H1 (cell line): ENCODE results near the gene ARHGAP15. TPM values are rescaled to one million over a fixed set of nuclear protein-coding genes. Genes with fewer than 3 reads are reported as not detected.

Experiments used
- CTCF ChIA-PET: fragments of 300-600 bp; sonication (Branson Sonifier 250); formaldehyde crosslinking; loops from one replicate; lab custom pipeline; 2021; ENCODE audit not compliant: partially characterized antibody; lab: Charles Lee
- POLR2A ChIA-PET: fragments of 300-600 bp; sonication (Branson Sonifier 250); formaldehyde crosslinking; loops from one replicate; lab custom pipeline; 2021; ENCODE audit warnings: inconsistent platforms; ENCODE audit not compliant: partially characterized antibody; lab: Charles Lee
- DNase-seq, 2 experiments: peaks; one replicate each; pipeline versions ENCODE4 v3.0.0 to v3.0.0-alpha.2; 2010 to 2022; ENCODE audit warnings: low spot score in 2 of 2, low read depth in 1 of 2, mixed read lengths in 1 of 2
- FAIRE-seq: peaks from 2 replicates; lab custom pipeline; 2011; peaks lifted over from hg19 to GRCh38; lab: Jason Lieb, UNC
- H2AFZ ChIP-seq: 2 replicates; pipeline ENCODE4 v1.8.1; 2012; ENCODE audit warnings: low read length, inconsistent platforms
- H2AK5ac ChIP-seq: 2 replicates; pipeline ENCODE4 v1.6.1; 2013; ENCODE audit warnings: low read depth, low read length
- H2BK120ac ChIP-seq: replicated peaks from 2 replicates; pipeline ENCODE3; 2013; ENCODE audit warnings: low read depth, low read length, inconsistent platforms
- H2BK12ac ChIP-seq: 2 replicates; pipeline ENCODE4 v1.6.1; 2013; ENCODE audit warnings: low read depth, low read length
- H2BK15ac ChIP-seq: 2 replicates; pipeline ENCODE4 v1.6.1; 2013; ENCODE audit warnings: low read length
- H2BK20ac ChIP-seq: 2 replicates; pipeline ENCODE4 v1.6.1; 2013; ENCODE audit warnings: low read length
- H2BK5ac ChIP-seq: 2 replicates; pipeline ENCODE4 v1.6.1; 2013; ENCODE audit warnings: low read depth, low read length
- H3K14ac ChIP-seq: 2 replicates; pipeline ENCODE4 v1.6.1; 2013; ENCODE audit warnings: inconsistent platforms; ENCODE audit not compliant: insufficient read length
- H3K18ac ChIP-seq: 2 replicates; pipeline ENCODE4 v1.6.1; 2013; ENCODE audit warnings: low read length; ENCODE audit errors: extremely low read depth
- H3K23ac ChIP-seq: 2 replicates; pipeline ENCODE4 v1.6.1; 2013; ENCODE audit warnings: inconsistent platforms; ENCODE audit not compliant: insufficient read length
- H3K23me2 ChIP-seq: 2 replicates; pipeline ENCODE4 v1.6.1; 2013; ENCODE audit warnings: low read depth, low read length
- H3K27ac ChIP-seq: 2 replicates; pipeline ENCODE4 v1.6.1; 2011; ENCODE audit warnings: low read depth, low read length, inconsistent platforms
- H3K27me3 ChIP-seq, 4 experiments: replicated peaks in 1 of 4; 1 replicate in 1 of 4; 2 replicates in 3 of 4; pipeline versions ENCODE4 v1.6.1 to v1.8.1; 2011 to 2013; ENCODE audit warnings: low read length in 3 of 4, mild to moderate bottlenecking in 3 of 4, inconsistent platforms in 2 of 4, mixed read lengths in 2 of 4, moderate library complexity in 1 of 4; ENCODE audit not compliant: control insufficient read depth in 3 of 4, insufficient read depth in 3 of 4; ENCODE audit errors: extremely low read depth in 1 of 4
- H3K36me3 ChIP-seq, 4 experiments: 2 replicates each; pipeline versions ENCODE4 v1.6.1 to v1.8.1; 2011 to 2013; ENCODE audit warnings: mild to moderate bottlenecking in 4 of 4, low read length in 3 of 4, moderate library complexity in 2 of 4, control low read depth in 1 of 4, inconsistent platforms in 1 of 4; ENCODE audit not compliant: insufficient read depth in 4 of 4, control insufficient read depth in 2 of 4
- H3K4ac ChIP-seq: replicated peaks from 2 replicates; pipeline ENCODE3; 2013; ENCODE audit warnings: low read length, low read depth, mixed read lengths, inconsistent platforms; ENCODE audit not compliant: insufficient read length
- H3K4me1 ChIP-seq, 4 experiments: replicated peaks in 1 of 4; 1 replicate in 1 of 4; 2 replicates in 3 of 4; pipeline versions ENCODE4 v1.6.1 to v1.8.1; 2011 to 2013; ENCODE audit warnings: low read length in 3 of 4, inconsistent platforms in 2 of 4, mixed read lengths in 1 of 4; ENCODE audit not compliant: insufficient read depth in 4 of 4, control insufficient read depth in 3 of 4
- H3K4me2 ChIP-seq, 2 experiments: 2 replicates each; pipeline versions ENCODE4 v1.6.1 to v1.8.1; 2011 to 2013; ENCODE audit warnings: low read depth in 2 of 2, low read length in 2 of 2, control low read depth in 1 of 2, inconsistent platforms in 1 of 2, mild to moderate bottlenecking in 1 of 2; ENCODE audit not compliant: insufficient read depth in 1 of 2
- H3K4me3 ChIP-seq, 4 experiments: fragments of 200-600, 300-600 bp in 1 of 4; sonication (generic), shearing (Covaris generic), sonication (Bioruptor Twin) in 1 of 4; 2 replicates each; pipeline versions ENCODE4 v1.5.1 to v1.8.1; 2011 to 2016; ENCODE audit warnings: low read length in 4 of 4, low read depth in 3 of 4, control low read depth in 2 of 4, inconsistent platforms in 2 of 4, mild to moderate bottlenecking in 2 of 4, mixed read lengths in 1 of 4, moderate library complexity in 1 of 4; ENCODE audit not compliant: insufficient read depth in 2 of 4; ENCODE audit errors: extremely low read depth in 1 of 4
- H3K56ac ChIP-seq: replicated peaks from 2 replicates; pipeline ENCODE3; 2013; ENCODE audit warnings: low read depth, mild to moderate bottlenecking, mixed read lengths, low read length, inconsistent platforms; ENCODE audit not compliant: insufficient read length
- H3K79me1 ChIP-seq: 2 replicates; pipeline ENCODE4 v1.6.1; 2013; ENCODE audit warnings: low read depth, low read length, control low read depth
- H3K79me2 ChIP-seq, 2 experiments: 2 replicates each; pipeline versions ENCODE4 v1.6.1 to v1.8.1; 2012 to 2013; ENCODE audit warnings: low read length in 2 of 2, mild to moderate bottlenecking in 2 of 2, inconsistent platforms in 1 of 2; ENCODE audit not compliant: insufficient read depth in 2 of 2, control insufficient read depth in 1 of 2
- H3K9ac ChIP-seq, 4 experiments: replicated peaks in 1 of 4; 1 replicate in 1 of 4; 2 replicates in 3 of 4; pipeline versions ENCODE4 v1.6.1 to v1.8.1; 2011 to 2013; ENCODE audit warnings: low read depth in 3 of 4, low read length in 3 of 4, control low read depth in 2 of 4, mild to moderate bottlenecking in 2 of 4, moderate library complexity in 2 of 4, inconsistent platforms in 1 of 4; ENCODE audit errors: extremely low read depth in 1 of 4
- H3K9me3 ChIP-seq, 2 experiments: 2 replicates each; pipeline versions ENCODE4 v1.6.1 to v1.8.1; 2012 to 2013; ENCODE audit warnings: mild to moderate bottlenecking in 2 of 2, moderate library complexity in 2 of 2, control low read depth in 1 of 2, inconsistent platforms in 1 of 2, low read depth in 1 of 2, low read length in 1 of 2, mixed read lengths in 1 of 2; ENCODE audit not compliant: insufficient read depth in 2 of 2
- H4K20me1 ChIP-seq, 2 experiments: replicated peaks in 1 of 2; 2 replicates each; pipeline versions ENCODE3 to v1.8.1; 2011 to 2013; ENCODE audit warnings: inconsistent platforms in 2 of 2, low read length in 2 of 2, mild to moderate bottlenecking in 1 of 2; ENCODE audit not compliant: insufficient read depth in 2 of 2, control insufficient read depth in 1 of 2
- H4K5ac ChIP-seq: 2 replicates; pipeline ENCODE4 v1.6.1; 2013; ENCODE audit warnings: low read length, low read depth, mixed read lengths, inconsistent platforms; ENCODE audit not compliant: insufficient read length
- H4K8ac ChIP-seq: 2 replicates; pipeline ENCODE4 v1.8.0; 2013; ENCODE audit warnings: mild to moderate bottlenecking, moderate library complexity, low read length, inconsistent platforms; ENCODE audit not compliant: insufficient read depth; ENCODE audit errors: extremely low read depth
- H4K91ac ChIP-seq: replicated peaks from 2 replicates; pipeline ENCODE3; 2013; ENCODE audit warnings: low read length, mixed read lengths, inconsistent platforms; ENCODE audit not compliant: insufficient read length
- BACH1 ChIP-seq: IDR thresholded peaks from 2 replicates; pipeline ENCODE4 v1.6.1; 2012; ENCODE audit warnings: low read length, improper control_type of control experiment
- CTCF ChIP-seq, 3 experiments: IDR thresholded peaks; 1 replicate in 2 of 3; 2 replicates in 1 of 3; pipeline versions ENCODE4 v1.5.1 to v1.6.1; 2011; ENCODE audit warnings: low read length in 3 of 3, mild to moderate bottlenecking in 3 of 3, inconsistent platforms in 2 of 3, low read depth in 1 of 3, moderate library complexity in 1 of 3; ENCODE audit not compliant: insufficient read depth in 1 of 3; ENCODE audit errors: control extremely low read depth in 1 of 3
- HDAC6 ChIP-seq: IDR thresholded peaks from one replicate; pipeline ENCODE4 v1.7.1; 2012; ENCODE audit warnings: low read depth, mild to moderate bottlenecking, inconsistent platforms, low read length, moderate library complexity
- POLR2A ChIP-seq, 2 experiments: IDR thresholded peaks; 1 replicate in 1 of 2; 2 replicates in 1 of 2; pipeline ENCODE4 v1.6.1; 2011; ENCODE audit warnings: low read depth in 2 of 2, low read length in 2 of 2, mild to moderate bottlenecking in 2 of 2; ENCODE audit errors: control extremely low read depth in 1 of 2
- RAD21 ChIP-seq, 2 experiments: IDR thresholded peaks in 1 of 2; conservative IDR thresholded peaks in 1 of 2; 2 replicates each; pipeline ENCODE4 v1.6.1; 2011; ENCODE audit warnings: low read depth in 2 of 2, low read length in 2 of 2, improper control_type of control experiment in 1 of 2, inconsistent platforms in 1 of 2, mild to moderate bottlenecking in 1 of 2, moderate library complexity in 1 of 2
- RXRA ChIP-seq: IDR thresholded peaks from 2 replicates; pipeline ENCODE4 v1.6.1; 2011; ENCODE audit warnings: low read depth, mild to moderate bottlenecking, low read length, moderate library complexity; ENCODE audit not compliant: insufficient read depth
- SIX5 ChIP-seq: IDR thresholded peaks from 2 replicates; pipeline ENCODE4 v1.6.1; 2011; ENCODE audit warnings: mild to moderate bottlenecking, low read depth, low read length
- SP4 ChIP-seq: IDR thresholded peaks from 2 replicates; pipeline ENCODE4 v1.6.1; 2012; ENCODE audit warnings: low read length, inconsistent platforms
- TBP ChIP-seq: IDR thresholded peaks from 2 replicates; pipeline ENCODE4 v1.6.1; 2011; ENCODE audit warnings: low read depth, low read length, improper control_type of control experiment
- WGBS, 2 experiments: shearing (Covaris generic) in 1 of 2; methylation state at CpG; one replicate each; pipeline versions ENCODE4 v1.1.6 to v1.1.7; 2013 to 2015; ENCODE audit warnings: low lambda C conversion rate in 2 of 2, mixed read lengths in 2 of 2, inconsistent platforms in 1 of 2, low coverage in 1 of 2, missing lambda C conversion rate in 1 of 2; ENCODE audit not compliant: insufficient replicate concordance in 2 of 2, insufficient coverage in 1 of 2, insufficient read length in 1 of 2; ENCODE audit errors: extremely low coverage in 1 of 2, missing lambda C conversion rate in 1 of 2; 5-methylcytosine and 5-hydroxymethylcytosine counted together
- polyA plus RNA-seq, 7 experiments: library from polyadenylated mRNA; depleted of rRNA in 3 of 7; stranded (reverse) in 5 of 7; unstranded in 2 of 7; fragments of >200 nt in 5 of 7; fragments of 200-250 nt in 2 of 7; gene quantifications; 1 replicate in 5 of 7; 2 replicates in 1 of 7; 4 replicates in 1 of 7; pipeline versions ENCODE4 v1.2.1 to v1.2.3, GENCODE V29; 2011 to 2013; ENCODE audit warnings: missing spikeins in 2 of 7, mixed read lengths in 2 of 7
- total RNA-seq: library from RNA; stranded (reverse); fragmentation: NEBNext Ultra II Directional; extraction: Animal tissue kit (Norgen Biotek cat#: 25700); gene quantifications from 2 replicates; pipeline ENCODE4 v1.2.1, GENCODE V29; 2021

ARHGAP15 gene
- total and polyA plus RNA-seq, 2 of the 8 experiments (the other 6 are each of a cell fraction or from before 2014, with no cell fraction given), result not detected

- Histone ChIP-seq H2BK12ac (no peak overlapping the region), H2AK5ac (no peak overlapping the region), H2BK20ac (no peak overlapping the region), H4K5ac (no peak overlapping the region), H3K4ac (no peak overlapping the region), H3K4me3 (no peak overlapping the region), H3K4me1 (no peaks in the 10 kb centered on the region), H3K27me3 (no peaks in the 10 kb centered on the region), H2AFZ (no peak overlapping the region), H4K91ac (no peak overlapping the region), H3K14ac (no peak overlapping the region), H3K36me3 (no peaks in the 10 kb centered on the region), H3K9me3 (no peaks in the 10 kb centered on the region), H4K8ac (no peak overlapping the region), H3K56ac (no peak overlapping the region), H3K18ac (no peak overlapping the region), H2BK120ac (no peak overlapping the region), H3K27ac (no peak overlapping the region), H3K4me2 (no peak overlapping the region), H3K79me2 (no peaks in the 10 kb centered on the region), H3K23ac (no peak overlapping the region), H4K20me1 (no peaks in the 10 kb centered on the region), H2BK15ac (no peak overlapping the region), H3K79me1 (no peaks in the 10 kb centered on the region), H2BK5ac (no peak overlapping the region), H3K23me2 (no peaks in the 10 kb centered on the region), H3K9ac (no peak overlapping the region)
- ChIA-PET POLR2A (no interaction called here), CTCF (interaction anchor here (0.6 to 3.4 kb wide), 15 partner anchors 14 to 748 kb away, joined by 3 to 40 read pairs (median 4); no protein-coding TSS in a partner anchor)
- 84% methylated on average over 6 of the region's 6 CpGs; no CpG with 5 or more reads in 1 of the 2 experiments for WGBS, 2 experiments
- DNase-seq (peak in 1 of 2 experiments; percentile 77), FAIRE-seq (peak; percentile 88)
- peak in 2 of 3 experiments; percentile 53 to 80; a peak in 3 of 4 replicates for TF ChIP-seq CTCF (IDR thresholded peaks at IDR 0.05; ENCODE audit: control extremely low read depth in 1 of 3, insufficient read depth in 1 of 3, low read depth in 1 of 3, low read length in 3 of 3)
- no peak for TF ChIP-seq HDAC6
- TF ChIP-seq BACH1, result no peak
- no peak for TF ChIP-seq SP4
- no peak for TF ChIP-seq POLR2A (IDR thresholded peaks at IDR 0.05; ENCODE audit: control extremely low read depth in 1 of 2, low read depth in 2 of 2, low read length in 2 of 2)
- TF ChIP-seq TBP, result no peak
- TF ChIP-seq SIX5, result no peak
- TF ChIP-seq RAD21 (IDR thresholded peaks at IDR 0.05 in 1 of 2, conservative IDR thresholded peaks at IDR 0.05 in 1 of 2; ENCODE audit: low read depth in 2 of 2, low read length in 2 of 2), result peak; percentile 20 to 48; a peak in 3 of 4 replicates
- no peak for TF ChIP-seq RXRA
Measured at GRCh38 chr2:143282684-143283083, 153.5 kb downstream of the ARHGAP15 start.
